Heart left ventricle (tissue), 16 donors: ENCODE data around the gene IKZF1. TPM values are rescaled to one million over a fixed set of nuclear protein-coding genes. Genes with fewer than 3 reads are reported as not detected.

Experiments
- ATAC-seq, 4 donors: fragments of 200-7000 bp; cut with Tn5 transposase; one replicate each; pipeline ENCODE4 v1.9.1; 2020 to 2022; ENCODE audit warnings: moderate library complexity in 4 of 4, mild to moderate bottlenecking in 3 of 4, moderate number of reproducible peaks in 1 of 4
- DNase-seq, 5 donors: peaks; one replicate each; pipeline ENCODE4 v3.0.0-alpha.2; 2020
- H3K27ac ChIP-seq, 12 donors: fragments of 200-600 bp; sonication (generic) in 4 of 12; one replicate each; pipeline versions ENCODE4 v1.5.0 to v1.8.0; 2016 to 2022; ENCODE audit warnings: mild to moderate bottlenecking in 2 of 12
- H3K27me3 ChIP-seq, 9 donors: fragments of 200-600 bp; sonication (generic) in 2 of 9; one replicate each; pipeline versions ENCODE4 v1.5.1 to v1.8.0; 2016 to 2022; ENCODE audit warnings: mild to moderate bottlenecking in 3 of 9
- H3K36me3 ChIP-seq, 9 donors: fragments of 200-600 bp; sonication (generic) in 2 of 9; one replicate each; pipeline versions ENCODE4 v1.5.0 to v1.8.0; 2018 to 2022; ENCODE audit warnings: mild to moderate bottlenecking in 2 of 9
- H3K4me1 ChIP-seq, 12 donors: fragments of 200-600 bp; sonication (generic) in 4 of 12; one replicate each; pipeline versions ENCODE4 v1.5.0 to v1.8.0; 2016 to 2022; ENCODE audit warnings: mild to moderate bottlenecking in 3 of 12
- H3K4me3 ChIP-seq, 12 donors: fragments of 200-600 bp; sonication (generic) in 4 of 12; one replicate each; pipeline versions ENCODE4 v1.5.0 to v1.8.0; 2017 to 2022; ENCODE audit warnings: mild to moderate bottlenecking in 9 of 12, moderate library complexity in 4 of 12
- H3K9me3 ChIP-seq, 12 donors: fragments of 200-600 bp; sonication (generic) in 4 of 12; one replicate each; pipeline versions ENCODE4 v1.5.0 to v1.8.0; 2016 to 2022; ENCODE audit warnings: mild to moderate bottlenecking in 1 of 12
- CTCF ChIP-seq, 12 donors: fragments of 200-600 bp; sonication (generic) in 4 of 12; IDR thresholded peaks; one replicate each; pipeline versions ENCODE4 v1.5.0 to v1.8.0; 2018 to 2022; ENCODE audit warnings: antibody characterized with exemption in 12 of 12, mild to moderate bottlenecking in 5 of 12
- POLR2A ChIP-seq, 2 donors: fragments of 450-650 bp; IDR thresholded peaks; one replicate each; pipeline ENCODE4 v1.6.1; 2017; ENCODE audit warnings: antibody characterized with exemption in 2 of 2, mild to moderate bottlenecking in 2 of 2, moderate library complexity in 2 of 2
- WGBS, 4 donors: extraction: QIAGEN DNeasy Blood & Tissue Kit in 2 of 4; methylation state at CpG; one replicate each; pipeline versions ENCODE4 v1.1.5 to v1.1.7; 2013 to 2018; 5-methylcytosine and 5-hydroxymethylcytosine counted together
- intact Hi-C, 10 donors: fragments of 100-400 bp; cut with DNase I; formaldehyde crosslinking; loops; one replicate each; pipeline versions ENCODE4 v1.11.1 to v1.14.2; 2022
- polyA plus RNA-seq, 2 donors: library from polyadenylated mRNA; stranded (reverse); fragments of 200-250 nt; gene quantifications; one replicate each; pipeline ENCODE4 v1.2.3, GENCODE V29; 2013
- total RNA-seq, 9 donors: library from RNA; depleted of rRNA in 2 of 9; stranded (reverse); fragments of >200 nt in 2 of 9; fragmentation: NEBNext Ultra II Directional in 3 of 9; extraction: Animal tissue kit (Norgen Biotek cat#: 25700) in 3 of 9; gene quantifications; one replicate each; pipeline versions ENCODE4 v1.1.0 to v1.2.4, GENCODE V29; 2016 to 2023
- donor health status: ischemic (EF 13 %, LVEDD 7.1; RV severe dilation, severe dysfunction).
- donor health status: healthy with polysubstance abuse.
- donor health status: DM: no; HTN: yes; CAD: no.
- donor health status: DM: no; HTN: no; CAD: no.
- donor health status: ischemic (EF 25% LVEDD 6.9; RV normal size, moderate dysfunction).
- donor health status: ischemic (EF 25% LVEDD 5.7; RV mildly dilated, moderate dysfunction).
- donor health status: healthy.
- donor health status: DM: yes; HTN: yes; CAD: no.
- donor health status: ischemic (EF 35%, LVEDD 5.7; RV mildly dilated, moderate dysfunction).
- donor health status: nonischemic (EF 11% LVEDD 7.7; RV severe dilation, severe dysfunction).
- donor health status: DM: yes; HTN: yes; CAD: no.
- donor health status: PGD.
- donor health status: ischemic (EF 29% LVEDD 5.4; RV normal size, mild dysfunction).
- donor health status: nonischemic (EF 23%, LVEDD 6.1; RV moderate dilation, normal function).

Gene IKZF1
- total and polyA plus RNA-seq, 11 donors = 0.30 to 27.8 (median 2.4) TPM

GRCh38 chr7:50371551-50372021 is 67.1 kb downstream of the IKZF1 start:
- H3K27ac ChIP-seq = no peak overlapping the region
- peaks cover 0 to 16% (median 7%) of the 10 kb centered on the region in 12 donors for H3K9me3 ChIP-seq
- no peak for DNase-seq
- no peak overlapping the region for H3K4me3 ChIP-seq
- H3K36me3 ChIP-seq = peaks cover 0 to 49% (median 0%) of the 10 kb centered on the region in 9 donors
- peaks cover 0 to 10% (median 0%) of the 10 kb centered on the region in 12 donors for H3K4me1 ChIP-seq
- 83 to 90% (median 86%) methylated on average over 5 of the region's 5 CpGs for WGBS, 4 donors
- no peak for TF ChIP-seq POLR2A (IDR thresholded peaks at IDR 0.05)
- TF ChIP-seq CTCF (IDR thresholded peaks at IDR 0.05) = no peak
- ATAC-seq = no peak
- intact Hi-C loops = no loop called here
- H3K27me3 ChIP-seq = no peaks in the 10 kb centered on the region

GRCh38 chr7:50372923-50373322 is 68.4 kb downstream of the IKZF1 start:
- intact Hi-C loops = no loop called here
- ATAC-seq (no peak), DNase-seq (no peak)
- Histone ChIP-seq H3K4me1 (peaks cover 0 to 6% (median 0%) of the 10 kb centered on the region in 12 donors), H3K27me3 (no peaks in the 10 kb centered on the region), H3K36me3 (peaks cover 0 to 62% (median 0%) of the 10 kb centered on the region in 9 donors), H3K4me3 (no peak overlapping the region), H3K27ac (no peak overlapping the region), H3K9me3 (peaks cover 0 to 16% (median 7%) of the 10 kb centered on the region in 12 donors)
- TF ChIP-seq POLR2A (IDR thresholded peaks at IDR 0.05) = no peak
- TF ChIP-seq CTCF (IDR thresholded peaks at IDR 0.05) = no peak
- 73 to 86% (median 77%) methylated on average over 4 of the region's 4 CpGs for WGBS, 4 donors

GRCh38 chr7:50376056-50376820 is 71.7 kb downstream of the IKZF1 start:
- Histone ChIP-seq H3K4me3 (no peak overlapping the region), H3K27ac (no peak overlapping the region), H3K4me1 (peaks cover 0 to 6% (median 0%) of the 10 kb centered on the region in 12 donors), H3K36me3 (peaks cover 0 to 55% (median 0%) of the 10 kb centered on the region in 9 donors), H3K9me3 (no peaks in the 10 kb centered on the region), H3K27me3 (peaks cover 0 to 22% (median 0%) of the 10 kb centered on the region in 9 donors)
- DNase-seq = no peak
- no peak for ATAC-seq
- TF ChIP-seq POLR2A (IDR thresholded peaks at IDR 0.05) = no peak
- no peak for TF ChIP-seq CTCF (IDR thresholded peaks at IDR 0.05)
- intact Hi-C loops = no loop called here
- 84 to 91% (median 85%) methylated on average over 15 of the region's 15 CpGs for WGBS, 4 donors

- no peak overlapping the region for H3K27ac ChIP-seq
- DNase-seq = no peak
- TF ChIP-seq CTCF (IDR thresholded peaks at IDR 0.05) = no peak
- TF ChIP-seq POLR2A (IDR thresholded peaks at IDR 0.05) = no peak
- H3K4me1 ChIP-seq = no peaks in the 10 kb centered on the region
- no peaks in the 10 kb centered on the region for H3K9me3 ChIP-seq
- H3K4me3 ChIP-seq = no peak overlapping the region
- H3K27me3 ChIP-seq = peaks cover 0 to 24% (median 0%) of the 10 kb centered on the region in 9 donors
- intact Hi-C loops = no loop called here
- 86 to 91% (median 90%) methylated on average over 9 of the region's 9 CpGs for WGBS, 4 donors
- H3K36me3 ChIP-seq = peaks cover 0 to 51% (median 0%) of the 10 kb centered on the region in 9 donors
- no peak for ATAC-seq
These were observed 72.8 kb downstream of the IKZF1 start for GRCh38 chr7:50377356-50377755.
